H9 (cell line): ENCODE measurements around the gene ZDHHC13. TPM values are rescaled to one million over a fixed set of nuclear protein-coding genes. Genes with fewer than 3 reads are reported as not detected.

Experiments used
- DNase-seq: peaks from one replicate; pipeline ENCODE4 v3.0.0-alpha.2; 2017
- H2AFZ ChIP-seq: one replicate; pipeline ENCODE4 v1.6.1; 2013; ENCODE audit warnings: mild to moderate bottlenecking, low read length, control low read depth, moderate library complexity
- H2AK5ac ChIP-seq: 2 replicates; pipeline ENCODE4 v1.6.1; 2013; ENCODE audit warnings: low read length, control low read depth, mixed read lengths; ENCODE audit not compliant: insufficient read length
- H2BK120ac ChIP-seq: one replicate; pipeline ENCODE4 v1.6.1; 2013; ENCODE audit warnings: low read depth, mild to moderate bottlenecking, low read length, control low read depth, inconsistent platforms; ENCODE audit not compliant: poor library complexity, severe bottlenecking
- H2BK12ac ChIP-seq: 2 replicates; pipeline ENCODE4 v1.6.1; 2013; ENCODE audit warnings: low read length, control low read depth, mixed read lengths, low read depth; ENCODE audit not compliant: insufficient read length
- H2BK15ac ChIP-seq: 2 replicates; pipeline ENCODE4 v1.6.1; 2013; ENCODE audit warnings: low read depth, low read length, control low read depth
- H2BK20ac ChIP-seq: one replicate; pipeline ENCODE4 v1.6.1; 2013; ENCODE audit warnings: low read depth, mild to moderate bottlenecking, low read length, control low read depth, inconsistent platforms; ENCODE audit not compliant: poor library complexity, severe bottlenecking
- H2BK5ac ChIP-seq: 2 replicates; pipeline ENCODE4 v1.6.1; 2013; ENCODE audit warnings: low read length, control low read depth, mixed read lengths; ENCODE audit not compliant: insufficient read length
- H3K14ac ChIP-seq: 2 replicates; pipeline ENCODE4 v1.6.1; 2013; ENCODE audit warnings: low read length, control low read depth; ENCODE audit not compliant: insufficient read depth
- H3K18ac ChIP-seq: 2 replicates; pipeline ENCODE4 v1.6.1; 2013; ENCODE audit warnings: low read depth, mild to moderate bottlenecking, mixed read lengths, low read length, control low read depth; ENCODE audit not compliant: insufficient read length
- H3K23ac ChIP-seq: 2 replicates; pipeline ENCODE4 v1.6.1; 2013; ENCODE audit warnings: low read length, control low read depth, mixed read lengths, low read depth; ENCODE audit not compliant: insufficient read length
- H3K23me2 ChIP-seq: 2 replicates; pipeline ENCODE4 v1.6.1; 2013; ENCODE audit warnings: low read depth, mild to moderate bottlenecking, mixed read lengths, low read length, control low read depth; ENCODE audit not compliant: insufficient read length, poor library complexity, severe bottlenecking
- H3K27ac ChIP-seq: 2 replicates; pipeline ENCODE4 v1.5.1; 2013; ENCODE audit warnings: low read length, control low read depth, mixed read lengths, low read depth; ENCODE audit not compliant: insufficient read length
- H3K27me3 ChIP-seq: 2 replicates; pipeline ENCODE4 v1.6.1; 2013; ENCODE audit warnings: low read length, control low read depth, inconsistent platforms; ENCODE audit not compliant: insufficient read depth
- H3K4ac ChIP-seq: 2 replicates; pipeline ENCODE4 v1.6.1; 2013; ENCODE audit warnings: low read depth, mild to moderate bottlenecking, control low read depth, inconsistent platforms, low read length, moderate library complexity
- H3K4me1 ChIP-seq: 2 replicates; pipeline ENCODE4 v1.6.1; 2013; ENCODE audit warnings: low read length, control low read depth, inconsistent platforms; ENCODE audit not compliant: insufficient read depth
- H3K4me2 ChIP-seq: 2 replicates; pipeline ENCODE4 v1.6.1; 2013; ENCODE audit warnings: low read length, control low read depth, mixed read lengths; ENCODE audit not compliant: insufficient read length, insufficient read depth
- H3K56ac ChIP-seq: 2 replicates; pipeline ENCODE4 v1.6.1; 2013; ENCODE audit warnings: low read depth, mild to moderate bottlenecking, mixed read lengths, low read length, control low read depth; ENCODE audit not compliant: insufficient read length
- H3K79me1 ChIP-seq: 2 replicates; pipeline ENCODE4 v1.6.1; 2013; ENCODE audit warnings: low read depth, mild to moderate bottlenecking, moderate library complexity, low read length, control low read depth, inconsistent platforms; ENCODE audit not compliant: insufficient read depth, poor library complexity, severe bottlenecking
- H3K79me2 ChIP-seq: 2 replicates; pipeline ENCODE4 v1.6.1; 2013; ENCODE audit warnings: low read length, control low read depth, inconsistent platforms; ENCODE audit not compliant: insufficient read depth
- H3K9ac ChIP-seq: 2 replicates; pipeline ENCODE4 v1.6.1; 2013; ENCODE audit warnings: low read length, control low read depth, mixed read lengths; ENCODE audit not compliant: insufficient read length; ENCODE audit errors: extremely low read depth
- H3K9me3 ChIP-seq: one replicate; pipeline ENCODE4 v1.6.1; 2013; ENCODE audit warnings: low read depth, low read length, inconsistent platforms; ENCODE audit not compliant: control insufficient read depth
- H3T11ph ChIP-seq: one replicate; pipeline ENCODE4 v1.6.1; 2013; ENCODE audit warnings: mild to moderate bottlenecking, low read length, control low read depth, inconsistent platforms
- H4K20me1 ChIP-seq: one replicate; pipeline ENCODE4 v1.6.1; 2013; ENCODE audit not compliant: control insufficient read depth, insufficient read length, insufficient read depth
- H4K5ac ChIP-seq: 2 replicates; pipeline ENCODE4 v1.6.1; 2013; ENCODE audit warnings: low read depth, mild to moderate bottlenecking, mixed read lengths, low read length, control low read depth; ENCODE audit not compliant: insufficient read length
- H4K8ac ChIP-seq: replicated peaks from 2 replicates; pipeline ENCODE4 v1.6.1; 2013; ENCODE audit warnings: low read length, control low read depth, mixed read lengths, low read depth; ENCODE audit not compliant: insufficient read length
- H4K91ac ChIP-seq: 2 replicates; pipeline ENCODE4 v1.6.1; 2013; ENCODE audit warnings: low read depth, mild to moderate bottlenecking, moderate library complexity, mixed read lengths, low read length, control low read depth; ENCODE audit not compliant: insufficient read length
- H3K27ac Mint-ChIP-seq, 3 experiments: 2 replicates in 2 of 3; 3 replicates in 1 of 3; pipeline ENCODE4 v1.8.0; 2020 to 2021; ENCODE audit warnings: mixed read lengths in 3 of 3, mild to moderate bottlenecking in 1 of 3, moderate library complexity in 1 of 3
- H3K27me3 Mint-ChIP-seq: 2 replicates; pipeline ENCODE4 v1.8.0; 2021; ENCODE audit warnings: low read depth, mild to moderate bottlenecking, moderate library complexity, mixed read lengths
- H3K36me3 Mint-ChIP-seq, 3 experiments: 2 replicates in 2 of 3; 3 replicates in 1 of 3; pipeline ENCODE4 v1.8.0; 2020 to 2021; ENCODE audit warnings: low read depth in 3 of 3, mixed read lengths in 3 of 3; ENCODE audit not compliant: insufficient read depth in 1 of 3
- H3K4me1 Mint-ChIP-seq, 2 experiments: 2 replicates each; pipeline ENCODE4 v1.8.0; 2020; ENCODE audit warnings: mixed read lengths in 2 of 2
- H3K4me3 Mint-ChIP-seq, 2 experiments: 2 replicates in 1 of 2; 3 replicates in 1 of 2; pipeline ENCODE4 v1.8.0; 2020 to 2021; ENCODE audit warnings: mild to moderate bottlenecking in 2 of 2, mixed read lengths in 2 of 2, moderate library complexity in 1 of 2
- H3K9me3 Mint-ChIP-seq, 2 experiments: 2 replicates in 1 of 2; 3 replicates in 1 of 2; pipeline ENCODE4 v1.8.0; 2020; ENCODE audit warnings: mild to moderate bottlenecking in 2 of 2, mixed read lengths in 2 of 2, moderate library complexity in 1 of 2
- CTCF ChIP-seq: fragments of 200-600 bp; sonication (generic); conservative IDR thresholded peaks from 3 replicates; pipeline ENCODE4 v1.8.0; 2021; ENCODE audit warnings: antibody characterized with exemption, mild to moderate bottlenecking
- WGBS: extraction: QIAGEN DNeasy Blood & Tissue Kit; methylation state at CpG from one replicate; pipeline ENCODE4 v1.1.7; 2013; ENCODE audit warnings: missing lambda C conversion rate, low lambda C conversion rate, mixed read lengths; ENCODE audit not compliant: insufficient read length; ENCODE audit errors: extremely low coverage; 5-methylcytosine and 5-hydroxymethylcytosine counted together
- total RNA-seq: library from RNA; stranded (reverse); gene quantifications from 2 replicates; pipeline ENCODE4 v1.2.1, GENCODE V29; 2021

ZDHHC13 gene
- total RNA-seq, 1 experiment from 2014 or later: 20.9 TPM

GRCh38 chr11:19110295-19110694, 6.7 kb upstream of the ZDHHC13 start:
- Histone ChIP-seq H4K91ac (no peak overlapping the region), H3K14ac (no peak overlapping the region), H3K18ac (no peak overlapping the region), H3K79me2 (no peaks in the 10 kb centered on the region), H2AFZ (no peak overlapping the region), H3T11ph (no peak overlapping the region), H3K23me2 (no peaks in the 10 kb centered on the region), H4K20me1 (no peaks in the 10 kb centered on the region), H2BK15ac (no peak overlapping the region), H3K56ac (no peak overlapping the region), H3K23ac (no peak overlapping the region), H2AK5ac (no peak overlapping the region), H2BK5ac (no peak overlapping the region), H3K27ac (no peak overlapping the region), H2BK20ac (no peak overlapping the region), H3K9me3 (no peaks in the 10 kb centered on the region), H3K27me3 (no peaks in the 10 kb centered on the region), H3K4me2 (no peak overlapping the region), H2BK120ac (no peak overlapping the region), H3K9ac (no peak overlapping the region), H2BK12ac (no peak overlapping the region), H4K5ac (no peak overlapping the region), H3K4me1 (no peaks in the 10 kb centered on the region), H3K4ac (no peak overlapping the region), H3K79me1 (no peaks in the 10 kb centered on the region), H4K8ac (no peak overlapping the region)
- peaks cover 6% of the 10 kb centered on the region in 2 experiments; a peak in 3 of 4 replicates for H3K4me1 Mint-ChIP-seq
- H3K36me3 Mint-ChIP-seq: no peaks in the 10 kb centered on the region; a peak in 1 of 7 replicates
- WGBS: no CpG with 5 or more reads among the region's 3 CpGs
- H3K27ac Mint-ChIP-seq: no peak overlapping the region
- no peak overlapping the region for H3K4me3 Mint-ChIP-seq
- H3K9me3 Mint-ChIP-seq: no peaks in the 10 kb centered on the region
- TF ChIP-seq CTCF: no peak
- no peak for DNase-seq
- H3K27me3 Mint-ChIP-seq: peaks cover 26% of the 10 kb centered on the region
